HG03378 (cell line): Measurements from ENCODE around the gene PPP2R5C.
"Not testable (repeated sequence)": the region's sequence is repeated elsewhere in the genome, so short reads cannot be mapped to it uniquely, and the experiment has no call there.

ENCODE experiments used
- ATAC-seq: cut with Tn5 transposase; IDR thresholded peaks from one replicate; pipeline ENCODE4 v1.9.1; 2021; ENCODE audit warnings: mild to moderate bottlenecking, moderate library complexity; ENCODE audit not compliant: unreplicated experiment

PPP2R5C gene

GRCh38 chr14:101749756-101750155 lies 11.8 kb upstream of the PPP2R5C start:
- ATAC-seq = not testable (repeated sequence)

GRCh38 chr14:101754893-101755292 lies 6.6 kb upstream of the PPP2R5C start:
- ATAC-seq = no peak

- no peak for ATAC-seq
These were observed 5.8 kb upstream of the PPP2R5C start for GRCh38 chr14:101755591-101756324.

GRCh38 chr14:101757064-101757838 lies 4.3 kb upstream of the PPP2R5C start:
- no peak for ATAC-seq

- no peak for ATAC-seq
These were observed 3.7 kb upstream of the PPP2R5C start for GRCh38 chr14:101757839-101758211.

GRCh38 chr14:101758913-101759593 lies 2.5 kb upstream of the PPP2R5C start:
- ATAC-seq = no peak

- ATAC-seq = no peak
These were observed 1.1 kb upstream of the PPP2R5C start for GRCh38 chr14:101760138-101761011.

GRCh38 chr14:101761881-101762529 lies 496 bp downstream of the PPP2R5C start:
- no peak for ATAC-seq

- ATAC-seq = no peak
These were observed 1.1 kb downstream of the PPP2R5C start for GRCh38 chr14:101762530-101763101.

GRCh38 chr14:101763941-101764709 lies 2.6 kb downstream of the PPP2R5C start:
- ATAC-seq = no peak

GRCh38 chr14:101767618-101768362 lies 6.3 kb downstream of the PPP2R5C start:
- no peak for ATAC-seq

GRCh38 chr14:101770183-101770582 lies 8.7 kb downstream of the PPP2R5C start:
- no peak for ATAC-seq

GRCh38 chr14:101772770-101773169 lies 11.3 kb downstream of the PPP2R5C start:
- no peak for ATAC-seq

GRCh38 chr14:101773378-101773777 lies 11.9 kb downstream of the PPP2R5C start:
- no peak for ATAC-seq

GRCh38 chr14:101774006-101774795 lies 12.7 kb downstream of the PPP2R5C start:
- ATAC-seq = no peak

- ATAC-seq = no peak
These were observed 13.3 kb downstream of the PPP2R5C start for GRCh38 chr14:101774814-101775213.

GRCh38 chr14:101775826-101776225 lies 14.3 kb downstream of the PPP2R5C start:
- ATAC-seq = no peak

- ATAC-seq = no peak
These were observed 14.8 kb downstream of the PPP2R5C start for GRCh38 chr14:101776344-101776743.
